Measurements from ENCODE around the gene LARGE1.

- TF ChIP-seq CTCF (conservative IDR thresholded peaks at IDR 0.05 in 1 of 2, IDR thresholded peaks at IDR 0.05 in 1 of 2; ENCODE audit: low read depth in 1 of 2, low read length in 2 of 2) (no peak), EZH2 (IDR thresholded peaks at IDR 0.05; ENCODE audit: low read length, missing control alignments) (no peak)
Measured at GRCh38 chr22:33429281-33429680, 491.0 kb downstream of the LARGE1 start.

Data from fibroblast of lung (primary cell).